ENCODE measurements around the gene CCDC33. TPM values are rescaled to one million over a fixed set of nuclear protein-coding genes. Genes with fewer than 3 reads are reported as not detected.

CCDC33 gene
- under 1 TPM in 1 of 2 experiments, not detected in 1; 0.17 TPM for total RNA-seq

DNA sequence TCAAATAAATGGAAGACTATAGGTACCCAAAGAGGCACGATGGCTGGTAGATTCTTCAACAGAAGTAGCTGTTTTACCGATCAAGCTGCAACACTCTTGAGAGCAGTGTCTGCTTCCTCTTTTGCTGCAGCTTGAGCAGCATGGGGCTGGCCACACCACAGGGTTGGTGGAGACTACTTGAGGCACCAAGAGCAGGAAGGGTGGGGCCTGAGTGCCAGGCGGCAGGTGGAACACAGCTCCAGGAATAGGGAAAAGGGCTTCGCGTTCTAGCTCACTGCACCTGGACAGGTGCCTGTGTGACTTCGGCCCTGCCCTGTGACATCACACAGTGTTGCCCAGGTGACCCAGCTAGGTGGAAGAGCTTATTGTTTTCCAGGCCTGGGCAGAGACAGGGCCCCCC lies at the start of gene CCDC33:
Gene CCDC33 (plus strand): TSS at position 365 of the 400 bp plus-strand sequence. CDS start 394 bp downstream, outside the sequence.
- H3K4me1 Mint-ChIP-seq = no peaks in the 10 kb centered on the region
- DNase-seq (no peak), ATAC-seq (ENCODE audit: low read depth) (no peak)
- no peaks in the 10 kb centered on the region for H3K9me3 Mint-ChIP-seq
- H3K4me3 Mint-ChIP-seq = no peak within 1 kb of the TSS
- H3K27ac Mint-ChIP-seq = no peak within 1 kb of the TSS
- H3K27me3 Mint-ChIP-seq = peaks cover 4% of the 10 kb centered on the region
- no peaks in the 10 kb centered on the region for H3K36me3 Mint-ChIP-seq
- POLR2A ChIA-PET = no interaction called here

DNA sequence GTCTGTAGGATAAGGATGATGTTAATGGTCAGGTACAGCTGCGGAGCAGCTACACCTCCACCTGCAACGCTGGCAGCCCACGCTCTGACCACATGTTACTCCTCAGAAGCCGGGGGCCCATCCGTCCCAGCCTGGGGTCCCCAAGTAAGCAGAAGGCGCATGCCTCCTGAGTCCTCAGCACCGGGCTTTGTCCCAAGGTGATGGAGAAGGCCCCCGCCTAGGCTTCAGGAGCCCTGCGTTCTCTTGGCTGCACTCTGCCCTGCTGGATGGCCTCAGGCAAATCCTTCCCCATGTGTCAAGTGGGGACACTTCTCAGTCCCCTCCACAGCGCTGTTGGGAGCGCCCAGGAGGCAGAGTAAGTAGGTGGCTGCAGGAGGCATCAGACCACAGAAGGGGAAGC lies 47.9 kb upstream of the CCDC33 start:
- DNase-seq (no peak), ATAC-seq (ENCODE audit: low read depth) (no peak)
- no peak overlapping the region for H3K27ac Mint-ChIP-seq
- H3K36me3 Mint-ChIP-seq = no peaks in the 10 kb centered on the region
- no peak overlapping the region for H3K4me3 Mint-ChIP-seq
- H3K27me3 Mint-ChIP-seq = peaks cover 2% of the 10 kb centered on the region
- H3K4me1 Mint-ChIP-seq = no peaks in the 10 kb centered on the region
- POLR2A ChIA-PET = no interaction called here
- H3K9me3 Mint-ChIP-seq = no peaks in the 10 kb centered on the region

DNA sequence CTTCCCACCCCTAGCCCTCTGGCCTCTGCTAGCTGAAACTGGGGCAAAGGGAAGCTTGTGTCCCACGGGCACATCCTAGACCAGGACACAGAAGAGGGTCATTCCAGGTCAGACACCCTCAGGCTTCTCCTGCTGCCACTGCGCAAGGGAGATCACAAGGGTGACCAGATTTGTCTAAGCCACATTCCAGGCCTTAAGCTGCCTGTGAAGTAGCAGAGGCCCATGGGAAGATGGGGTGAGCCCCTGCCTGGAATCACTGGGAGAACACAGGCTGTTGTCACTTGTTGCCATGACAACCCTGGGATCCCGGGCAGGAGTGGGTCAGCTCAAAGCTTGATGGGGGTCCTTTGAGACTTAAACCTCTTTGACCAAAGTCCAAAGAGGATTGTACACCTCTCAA lies 44.3 kb upstream of the CCDC33 start:
- POLR2A ChIA-PET = no interaction called here
- no peaks in the 10 kb centered on the region for H3K36me3 Mint-ChIP-seq
- no peak for DNase-seq
- no peak overlapping the region for H3K27ac Mint-ChIP-seq
- no peak overlapping the region for H3K4me3 Mint-ChIP-seq
- H3K27me3 Mint-ChIP-seq = peaks cover 4% of the 10 kb centered on the region
- ATAC-seq (ENCODE audit: low read depth) = no peak
- no peaks in the 10 kb centered on the region for H3K4me1 Mint-ChIP-seq
- no peaks in the 10 kb centered on the region for H3K9me3 Mint-ChIP-seq

DNA sequence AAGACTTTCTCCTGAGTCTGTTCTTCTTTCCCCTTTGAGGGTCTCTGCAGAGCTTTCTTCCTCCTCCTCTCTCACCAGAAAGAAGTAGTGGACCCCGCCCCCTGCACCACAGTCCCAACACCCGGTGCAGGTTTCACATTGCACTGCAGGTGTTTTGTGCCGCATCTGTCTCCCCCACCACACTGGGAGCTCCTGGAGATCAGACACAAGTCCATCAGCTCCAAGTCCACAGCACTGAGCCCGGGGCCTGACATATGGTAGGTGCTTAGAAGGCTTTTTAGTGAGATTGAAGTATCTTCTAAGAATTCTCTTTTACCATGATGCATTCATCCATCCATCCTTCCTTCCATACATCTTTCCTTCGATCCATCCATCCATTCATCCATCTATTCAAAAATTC lies 43.4 kb upstream of the CCDC33 start:
- H3K27me3 Mint-ChIP-seq = peaks cover 4% of the 10 kb centered on the region
- H3K4me3 Mint-ChIP-seq = no peak overlapping the region
- no peak for DNase-seq
- H3K36me3 Mint-ChIP-seq = no peaks in the 10 kb centered on the region
- H3K4me1 Mint-ChIP-seq = no peaks in the 10 kb centered on the region
- POLR2A ChIA-PET = no interaction called here
- H3K27ac Mint-ChIP-seq = no peak overlapping the region
- ATAC-seq (ENCODE audit: low read depth) = no peak
- H3K9me3 Mint-ChIP-seq = no peaks in the 10 kb centered on the region

DNA sequence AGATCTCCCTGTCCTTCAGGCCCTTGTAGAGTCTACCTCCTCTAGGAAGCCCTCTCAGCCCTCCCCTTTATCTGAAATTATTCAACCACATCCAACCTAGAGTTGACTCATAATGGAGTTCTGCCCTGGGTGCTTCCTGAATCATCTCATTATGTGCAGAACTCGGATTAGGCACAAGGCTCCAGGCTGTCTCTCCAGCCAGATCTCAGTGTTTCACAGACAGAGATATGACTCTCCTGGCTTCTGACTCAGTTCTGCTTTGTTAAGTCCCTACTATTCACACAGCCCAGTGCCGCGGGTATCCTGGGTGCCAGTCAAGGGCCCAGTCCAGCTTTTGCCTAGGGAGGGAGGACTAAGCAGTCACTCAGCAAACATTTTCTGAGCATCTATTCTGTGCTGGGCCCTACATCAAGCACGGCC lies 42.8 kb upstream of the CCDC33 start:
- no peaks in the 10 kb centered on the region for H3K4me1 Mint-ChIP-seq
- ATAC-seq (ENCODE audit: low read depth) (no peak), DNase-seq (no peak)
- H3K27ac Mint-ChIP-seq = no peak overlapping the region
- POLR2A ChIA-PET = no interaction called here
- no peaks in the 10 kb centered on the region for H3K36me3 Mint-ChIP-seq
- no peaks in the 10 kb centered on the region for H3K9me3 Mint-ChIP-seq
- H3K4me3 Mint-ChIP-seq = no peak overlapping the region
- H3K27me3 Mint-ChIP-seq = peaks cover 4% of the 10 kb centered on the region

DNA sequence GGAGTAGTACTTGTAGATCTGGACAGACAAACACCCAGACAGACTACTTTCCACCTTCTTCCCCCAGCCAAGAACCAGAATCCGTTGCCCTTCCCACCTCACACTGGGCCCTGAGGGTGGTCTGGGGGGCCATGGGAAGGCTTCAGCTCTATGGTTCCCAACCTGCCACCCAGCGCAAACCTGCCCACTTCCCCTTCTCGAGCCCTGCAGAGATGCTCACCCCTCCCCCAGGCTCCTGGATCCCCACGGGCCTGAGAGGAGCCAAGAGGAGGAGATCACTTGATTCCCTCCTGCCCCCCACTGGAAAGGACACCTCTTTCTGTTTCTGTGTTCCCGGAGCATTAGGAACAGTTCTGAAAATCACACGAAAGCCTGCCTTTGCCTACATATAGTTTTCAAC lies 42.2 kb upstream of the CCDC33 start:
- POLR2A ChIA-PET = no interaction called here
- Mint-ChIP-seq H3K9me3 (no peaks in the 10 kb centered on the region), H3K36me3 (no peaks in the 10 kb centered on the region), H3K4me1 (no peaks in the 10 kb centered on the region), H3K27ac (no peak overlapping the region), H3K27me3 (peaks cover 4% of the 10 kb centered on the region), H3K4me3 (no peak overlapping the region)
- DNase-seq (no peak), ATAC-seq (ENCODE audit: low read depth) (no peak)

DNA sequence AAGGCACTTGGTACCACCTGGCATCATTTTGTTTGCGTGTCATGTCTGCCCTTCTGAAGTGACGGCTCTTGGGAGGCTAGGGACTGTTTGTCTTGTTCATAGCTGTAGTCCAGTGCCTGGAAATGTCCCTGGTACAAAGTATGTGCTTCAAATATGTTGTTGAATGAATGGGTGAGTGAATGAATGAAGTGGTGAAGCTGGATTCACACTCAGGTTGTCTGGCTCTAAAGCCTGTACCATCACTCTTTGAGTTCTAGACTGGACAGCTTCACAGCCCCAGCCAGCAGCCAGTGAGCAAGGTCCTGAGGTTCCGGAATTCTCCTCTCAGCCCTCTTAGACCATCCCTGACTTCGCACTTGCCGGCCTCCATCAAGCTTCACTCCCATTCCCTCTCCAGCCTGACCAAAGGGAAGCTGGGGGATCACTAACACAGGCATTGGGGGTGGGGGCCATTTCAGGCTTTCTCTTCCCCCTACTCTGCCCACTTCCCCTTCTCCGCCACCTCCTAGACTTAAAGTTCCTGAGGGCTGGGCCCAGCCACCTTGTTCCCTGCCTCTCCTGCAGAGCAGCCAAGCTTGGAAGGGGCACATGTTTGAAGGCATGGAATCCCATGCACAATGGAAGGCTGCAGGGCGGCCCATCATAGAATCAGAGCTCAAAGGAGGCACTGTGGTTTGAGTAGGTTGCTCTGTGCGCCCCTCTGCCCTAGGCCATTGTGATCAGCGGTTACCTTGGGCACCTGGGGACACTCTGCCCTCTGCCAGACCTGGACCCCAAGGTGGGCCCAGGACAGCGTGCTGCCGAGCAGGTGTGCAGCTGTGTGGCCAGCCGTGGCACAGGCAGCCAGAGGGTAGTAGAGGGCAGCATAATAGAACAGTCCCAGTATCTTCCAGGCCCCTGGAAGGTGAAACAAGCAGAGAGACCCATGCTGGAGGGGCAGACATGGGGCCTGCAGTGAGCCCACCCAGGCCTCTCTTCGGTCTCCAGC lies 41.3 kb upstream of the CCDC33 start:
- DNase-seq (no peak), ATAC-seq (ENCODE audit: low read depth) (no peak)
- H3K4me3 Mint-ChIP-seq = no peak overlapping the region
- H3K27me3 Mint-ChIP-seq = peaks cover 5% of the 10 kb centered on the region
- H3K36me3 Mint-ChIP-seq = no peaks in the 10 kb centered on the region
- H3K27ac Mint-ChIP-seq = no peak overlapping the region
- peaks cover 2% of the 10 kb centered on the region for H3K4me1 Mint-ChIP-seq
- no peaks in the 10 kb centered on the region for H3K9me3 Mint-ChIP-seq
- POLR2A ChIA-PET = no interaction called here

DNA sequence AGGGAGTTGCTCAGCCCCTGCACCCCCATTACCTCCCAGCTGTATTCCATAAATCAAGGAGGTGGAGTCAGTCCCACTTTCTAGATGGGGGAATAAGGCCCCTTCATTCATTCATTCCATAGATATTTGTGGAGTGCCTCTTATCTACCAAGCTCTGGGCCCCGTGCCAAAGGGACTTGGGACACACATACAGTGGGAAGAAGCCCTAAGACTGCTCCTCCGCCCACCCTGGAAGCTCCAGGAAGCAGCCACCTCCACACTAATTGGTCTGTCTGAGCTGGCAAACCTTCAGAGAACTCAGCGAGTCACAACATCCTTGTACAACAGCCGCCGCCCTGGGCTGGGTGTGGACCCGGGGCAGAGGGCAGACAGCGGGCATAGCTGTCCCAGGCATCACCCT lies 40.0 kb upstream of the CCDC33 start:
- no peak for DNase-seq
- Mint-ChIP-seq H3K4me1 (peaks cover 2% of the 10 kb centered on the region), H3K27ac (no peak overlapping the region), H3K9me3 (no peaks in the 10 kb centered on the region), H3K36me3 (no peaks in the 10 kb centered on the region), H3K27me3 (peaks cover 8% of the 10 kb centered on the region), H3K4me3 (no peak overlapping the region)
- ATAC-seq (ENCODE audit: low read depth) = no peak
- POLR2A ChIA-PET = no interaction called here

DNA sequence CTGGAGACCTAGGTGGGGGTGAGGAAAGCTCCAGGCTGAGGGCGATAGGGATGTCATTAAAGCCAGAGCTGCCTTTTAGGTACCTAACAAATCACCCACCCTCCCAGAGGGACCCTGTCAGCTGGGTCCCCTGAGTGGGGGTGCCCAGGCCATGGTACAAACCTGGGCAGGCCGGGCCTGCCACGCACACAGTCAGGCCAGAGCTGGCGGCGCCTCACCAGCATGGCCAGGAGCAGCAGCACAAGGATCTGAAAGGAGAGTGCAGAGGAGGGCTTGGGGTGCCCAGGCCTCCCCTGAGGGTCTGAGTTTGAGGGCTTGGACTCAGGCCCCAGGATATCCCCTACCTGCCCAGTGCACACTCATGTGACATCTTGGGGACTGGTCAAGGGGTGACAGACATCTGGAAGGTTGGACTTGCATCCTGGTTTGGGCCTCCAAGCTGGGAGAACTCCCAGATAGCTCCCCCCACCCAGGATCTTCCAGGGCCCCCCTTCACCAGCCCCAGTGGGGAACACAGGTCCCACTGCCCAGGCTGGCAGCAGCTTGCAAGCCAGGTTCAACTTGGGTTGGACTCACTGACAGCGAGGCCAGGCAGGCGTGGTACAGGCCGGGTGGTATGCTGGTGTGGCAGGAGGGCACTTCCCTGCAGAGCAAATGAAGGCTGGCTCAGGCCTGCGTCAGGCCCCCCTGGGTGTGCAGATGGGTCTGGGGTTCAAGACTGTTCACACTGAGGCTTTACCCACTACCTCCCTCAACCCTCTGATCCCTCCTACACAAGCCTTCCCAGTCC lies 38.8 kb upstream of the CCDC33 start:
- no peak for DNase-seq
- H3K27ac Mint-ChIP-seq = no peak overlapping the region
- peaks cover 8% of the 10 kb centered on the region for H3K27me3 Mint-ChIP-seq
- H3K4me1 Mint-ChIP-seq = peaks cover 3% of the 10 kb centered on the region
- no peak overlapping the region for H3K4me3 Mint-ChIP-seq
- no peaks in the 10 kb centered on the region for H3K36me3 Mint-ChIP-seq
- H3K9me3 Mint-ChIP-seq = no peaks in the 10 kb centered on the region
- POLR2A ChIA-PET = interaction anchor here (0.6 kb wide), 1 partner anchor 1371 kb away, joined by 3 read pairs; no protein-coding TSS in a partner anchor
- no peak for ATAC-seq (ENCODE audit: low read depth)

DNA sequence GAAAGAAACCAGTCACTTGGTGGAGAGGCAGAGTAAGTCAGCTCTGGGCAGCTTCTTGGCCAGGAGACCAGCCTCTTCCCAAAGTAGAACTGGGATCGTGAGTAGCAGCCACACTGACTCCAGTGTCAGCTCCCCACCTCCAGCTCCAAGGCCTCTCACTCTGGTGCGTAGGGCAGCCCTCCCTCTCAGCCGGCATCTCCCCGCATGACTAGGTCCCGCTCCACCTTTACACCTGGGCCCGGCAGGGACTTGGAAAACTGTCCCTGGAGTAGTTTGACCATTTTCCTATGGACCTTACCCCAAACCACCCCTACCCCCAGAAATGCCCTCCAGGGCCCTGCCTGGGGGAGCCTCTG lies 36.9 kb upstream of the CCDC33 start:
- Mint-ChIP-seq H3K36me3 (no peaks in the 10 kb centered on the region), H3K9me3 (no peaks in the 10 kb centered on the region), H3K27me3 (peaks cover 7% of the 10 kb centered on the region), H3K4me1 (peaks cover 3% of the 10 kb centered on the region), H3K4me3 (no peak overlapping the region), H3K27ac (no peak overlapping the region)
- ATAC-seq (ENCODE audit: low read depth) (no peak), DNase-seq (no peak)
- POLR2A ChIA-PET = no interaction called here

DNA sequence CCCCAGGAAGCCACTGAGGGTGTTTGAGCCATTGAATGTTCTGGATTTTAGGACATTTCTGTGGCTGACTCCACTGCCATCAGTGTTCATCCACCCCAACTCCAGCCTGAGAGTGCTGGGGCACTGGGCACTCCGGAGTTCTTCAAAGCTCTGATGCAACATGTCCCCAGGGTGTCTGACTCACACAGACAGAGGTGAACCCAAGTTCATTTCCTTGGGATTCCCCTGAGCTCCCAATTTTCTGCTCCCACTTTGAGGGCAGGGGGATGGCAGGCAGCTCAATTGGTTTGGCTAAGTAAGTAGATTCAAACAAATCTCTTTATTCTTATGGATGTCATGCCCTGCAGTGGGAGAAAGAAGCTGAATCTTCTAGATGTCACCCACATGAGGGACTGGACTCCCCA lies 35.7 kb upstream of the CCDC33 start:
- ATAC-seq (ENCODE audit: low read depth) (no peak), DNase-seq (no peak)
- peaks cover 12% of the 10 kb centered on the region for H3K4me1 Mint-ChIP-seq
- no peak overlapping the region for H3K4me3 Mint-ChIP-seq
- POLR2A ChIA-PET = no interaction called here
- no peaks in the 10 kb centered on the region for H3K9me3 Mint-ChIP-seq
- H3K27ac Mint-ChIP-seq = no peak overlapping the region
- no peaks in the 10 kb centered on the region for H3K36me3 Mint-ChIP-seq
- peaks cover 7% of the 10 kb centered on the region for H3K27me3 Mint-ChIP-seq

DNA sequence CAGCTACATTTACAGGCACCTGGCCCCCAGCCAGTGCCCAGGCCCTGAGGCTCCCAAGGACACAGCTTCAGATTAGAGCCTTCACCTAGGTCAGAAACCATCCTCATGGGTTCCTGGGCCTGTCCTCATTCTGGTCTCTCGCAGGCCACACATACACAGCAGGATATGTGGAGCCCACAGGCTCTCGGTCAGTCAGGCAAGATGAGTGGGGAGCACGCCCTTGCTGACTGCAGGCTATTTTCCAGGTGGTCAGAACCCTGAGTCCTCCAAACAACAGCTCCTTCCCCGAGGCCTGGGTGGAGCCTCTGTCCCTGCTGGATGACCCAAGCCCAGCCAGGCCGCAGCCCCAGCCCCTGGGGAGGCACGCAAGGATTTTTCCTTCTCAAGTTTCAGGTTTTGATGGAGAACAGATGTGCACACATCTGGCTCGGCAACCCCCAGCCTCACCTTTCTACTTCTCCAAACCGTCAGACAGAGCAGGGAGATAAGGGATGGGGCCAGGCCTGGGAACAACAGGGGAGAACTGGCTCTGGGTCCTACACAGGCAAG lies 35.2 kb upstream of the CCDC33 start:
- Mint-ChIP-seq H3K9me3 (no peaks in the 10 kb centered on the region), H3K27me3 (peaks cover 7% of the 10 kb centered on the region), H3K27ac (no peak overlapping the region), H3K36me3 (no peaks in the 10 kb centered on the region), H3K4me3 (no peak overlapping the region), H3K4me1 (peaks cover 12% of the 10 kb centered on the region)
- POLR2A ChIA-PET = no interaction called here
- no peak for DNase-seq
- ATAC-seq (ENCODE audit: low read depth) = no peak

DNA sequence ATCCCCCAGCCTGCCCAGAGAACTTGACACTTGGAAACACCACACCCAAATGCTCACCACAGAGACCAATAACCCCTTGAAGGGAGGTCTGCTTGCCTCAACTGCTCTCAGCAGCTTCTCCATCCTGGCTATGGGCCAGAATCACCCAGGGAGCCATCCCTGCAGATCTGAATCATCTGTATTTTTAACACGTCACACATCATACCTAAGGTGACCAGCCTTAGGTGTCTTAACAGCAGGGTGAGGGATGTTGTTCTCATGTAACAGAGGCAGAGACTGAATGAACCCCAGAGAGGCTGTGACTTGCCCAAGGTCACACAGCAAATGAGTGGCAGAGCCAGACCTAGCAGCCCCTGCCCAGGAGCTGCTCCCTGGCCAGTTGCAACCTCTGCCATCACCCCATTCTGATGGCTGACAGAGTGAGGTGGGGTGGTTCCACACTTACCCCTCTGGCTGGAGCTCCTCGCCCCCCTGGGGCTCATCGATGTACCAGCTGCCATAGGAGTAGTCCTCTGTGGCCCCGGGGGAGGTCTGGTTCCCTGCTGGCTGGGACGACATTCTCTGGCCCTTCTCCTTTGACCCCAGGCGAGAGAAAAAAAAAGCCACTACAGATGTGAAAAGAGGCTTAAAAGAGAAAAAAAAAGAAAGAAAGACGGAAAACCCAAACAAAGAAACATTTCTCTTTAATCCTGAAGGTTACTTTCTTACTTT lies 34.3 kb upstream of the CCDC33 start:
- H3K36me3 Mint-ChIP-seq = no peaks in the 10 kb centered on the region
- POLR2A ChIA-PET = no interaction called here
- H3K9me3 Mint-ChIP-seq = no peaks in the 10 kb centered on the region
- no peak overlapping the region for H3K4me3 Mint-ChIP-seq
- DNase-seq (no peak), ATAC-seq (ENCODE audit: low read depth) (no peak)
- peaks cover 7% of the 10 kb centered on the region for H3K27me3 Mint-ChIP-seq
- H3K4me1 Mint-ChIP-seq = peaks cover 12% of the 10 kb centered on the region
- no peak overlapping the region for H3K27ac Mint-ChIP-seq
